ENCODE data around the gene COLEC12.

The COLEC12 gene

GRCh38 chr18:427005-427404, 73.5 kb downstream of the COLEC12 start:
- DNase-seq (ENCODE audit: insufficient read length, low spot score) (no peak), FAIRE-seq (no peak)
- no peak for TF ChIP-seq POLR2A (IDR thresholded peaks at IDR 0.05; ENCODE audit: low read depth, low read length)

GRCh38 chr18:425106-425745, 75.3 kb downstream of the COLEC12 start:
- no peak for DNase-seq (ENCODE audit: insufficient read length, low spot score)
- TF ChIP-seq POLR2A (IDR thresholded peaks at IDR 0.05; ENCODE audit: low read depth, low read length) = no peak
- FAIRE-seq = no peak

GRCh38 chr18:424668-425067, 75.8 kb downstream of the COLEC12 start:
- DNase-seq (ENCODE audit: insufficient read length, low spot score) (no peak), FAIRE-seq (no peak)
- no peak for TF ChIP-seq POLR2A (IDR thresholded peaks at IDR 0.05; ENCODE audit: low read depth, low read length)

- TF ChIP-seq POLR2A (IDR thresholded peaks at IDR 0.05; ENCODE audit: low read depth, low read length) = no peak
- DNase-seq (ENCODE audit: insufficient read length, low spot score) (no peak), FAIRE-seq (no peak)
Measured at GRCh38 chr18:424071-424661, 76.3 kb downstream of the COLEC12 start.

- no peak for FAIRE-seq
- DNase-seq (ENCODE audit: insufficient read length, low spot score) = no peak
- no peak for TF ChIP-seq POLR2A (IDR thresholded peaks at IDR 0.05; ENCODE audit: low read depth, low read length)
Measured at GRCh38 chr18:422966-423365, 77.5 kb downstream of the COLEC12 start.

GRCh38 chr18:421247-422155, 79.0 kb downstream of the COLEC12 start:
- FAIRE-seq (peak; percentile 15), DNase-seq (ENCODE audit: insufficient read length, low spot score) (no peak)
- TF ChIP-seq POLR2A (IDR thresholded peaks at IDR 0.05; ENCODE audit: low read depth, low read length) = no peak

- FAIRE-seq (no peak), DNase-seq (ENCODE audit: insufficient read length, low spot score) (no peak)
- no peak for TF ChIP-seq POLR2A (IDR thresholded peaks at IDR 0.05; ENCODE audit: low read depth, low read length)
Measured at GRCh38 chr18:420661-421246, 79.7 kb downstream of the COLEC12 start.

- DNase-seq (ENCODE audit: insufficient read length, low spot score) (no peak), FAIRE-seq (no peak)
- TF ChIP-seq POLR2A (IDR thresholded peaks at IDR 0.05; ENCODE audit: low read depth, low read length) = no peak
Measured at GRCh38 chr18:419541-420175, 80.8 kb downstream of the COLEC12 start.

GRCh38 chr18:417495-417894, 83.0 kb downstream of the COLEC12 start:
- DNase-seq (ENCODE audit: insufficient read length, low spot score) (no peak), FAIRE-seq (no peak)
- TF ChIP-seq POLR2A (IDR thresholded peaks at IDR 0.05; ENCODE audit: low read depth, low read length) = no peak

- no peak for TF ChIP-seq POLR2A (IDR thresholded peaks at IDR 0.05; ENCODE audit: low read depth, low read length)
- DNase-seq (ENCODE audit: insufficient read length, low spot score) = no peak
- no peak for FAIRE-seq
Measured at GRCh38 chr18:416930-417329, 83.6 kb downstream of the COLEC12 start.

GRCh38 chr18:415617-416612, 84.6 kb downstream of the COLEC12 start:
- DNase-seq (ENCODE audit: insufficient read length, low spot score) = peak; percentile 40
- no peak for TF ChIP-seq POLR2A (IDR thresholded peaks at IDR 0.05; ENCODE audit: low read depth, low read length)
- peak; percentile 97 for FAIRE-seq

- FAIRE-seq = peak; percentile 20
- TF ChIP-seq POLR2A (IDR thresholded peaks at IDR 0.05; ENCODE audit: low read depth, low read length) = no peak
- no peak for DNase-seq (ENCODE audit: insufficient read length, low spot score)
Measured at GRCh38 chr18:415047-415446, 85.5 kb downstream of the COLEC12 start.

GRCh38 chr18:413233-413632, 87.3 kb downstream of the COLEC12 start:
- no peak for TF ChIP-seq POLR2A (IDR thresholded peaks at IDR 0.05; ENCODE audit: low read depth, low read length)
- DNase-seq (ENCODE audit: insufficient read length, low spot score) (no peak), FAIRE-seq (no peak)

Data from H54 (cell line).